IPS-20b (cell line): ENCODE data around the gene SOBP.

Experiments used
- H3K27ac ChIP-seq: one replicate; pipeline ENCODE4 v1.5.1; 2013; ENCODE audit warnings: low read length
- H3K27me3 ChIP-seq: 2 replicates; pipeline ENCODE4 v1.6.1; 2013; ENCODE audit warnings: mild to moderate bottlenecking, low read length, inconsistent platforms; ENCODE audit not compliant: insufficient read depth
- H3K36me3 ChIP-seq: 2 replicates; pipeline ENCODE4 v1.6.1; 2013; ENCODE audit warnings: low read depth, mild to moderate bottlenecking, inconsistent platforms, low read length, moderate library complexity; ENCODE audit not compliant: insufficient read depth
- H3K4me1 ChIP-seq: 2 replicates; pipeline ENCODE4 v1.6.1; 2013; ENCODE audit warnings: mild to moderate bottlenecking, control low read depth, inconsistent platforms, low read length, moderate library complexity; ENCODE audit not compliant: insufficient read depth
- H3K4me3 ChIP-seq: 2 replicates; pipeline ENCODE4 v1.5.1; 2013; ENCODE audit warnings: mild to moderate bottlenecking, low read length, inconsistent platforms
- H3K9ac ChIP-seq: 2 replicates; pipeline ENCODE4 v1.6.1; 2013; ENCODE audit warnings: low read depth, mild to moderate bottlenecking, inconsistent platforms, low read length, moderate library complexity
- H3K9me3 ChIP-seq: 2 replicates; pipeline ENCODE4 v1.6.1; 2013; ENCODE audit warnings: mild to moderate bottlenecking, low read depth, low read length, inconsistent platforms; ENCODE audit not compliant: insufficient read depth

Gene SOBP, protein sequence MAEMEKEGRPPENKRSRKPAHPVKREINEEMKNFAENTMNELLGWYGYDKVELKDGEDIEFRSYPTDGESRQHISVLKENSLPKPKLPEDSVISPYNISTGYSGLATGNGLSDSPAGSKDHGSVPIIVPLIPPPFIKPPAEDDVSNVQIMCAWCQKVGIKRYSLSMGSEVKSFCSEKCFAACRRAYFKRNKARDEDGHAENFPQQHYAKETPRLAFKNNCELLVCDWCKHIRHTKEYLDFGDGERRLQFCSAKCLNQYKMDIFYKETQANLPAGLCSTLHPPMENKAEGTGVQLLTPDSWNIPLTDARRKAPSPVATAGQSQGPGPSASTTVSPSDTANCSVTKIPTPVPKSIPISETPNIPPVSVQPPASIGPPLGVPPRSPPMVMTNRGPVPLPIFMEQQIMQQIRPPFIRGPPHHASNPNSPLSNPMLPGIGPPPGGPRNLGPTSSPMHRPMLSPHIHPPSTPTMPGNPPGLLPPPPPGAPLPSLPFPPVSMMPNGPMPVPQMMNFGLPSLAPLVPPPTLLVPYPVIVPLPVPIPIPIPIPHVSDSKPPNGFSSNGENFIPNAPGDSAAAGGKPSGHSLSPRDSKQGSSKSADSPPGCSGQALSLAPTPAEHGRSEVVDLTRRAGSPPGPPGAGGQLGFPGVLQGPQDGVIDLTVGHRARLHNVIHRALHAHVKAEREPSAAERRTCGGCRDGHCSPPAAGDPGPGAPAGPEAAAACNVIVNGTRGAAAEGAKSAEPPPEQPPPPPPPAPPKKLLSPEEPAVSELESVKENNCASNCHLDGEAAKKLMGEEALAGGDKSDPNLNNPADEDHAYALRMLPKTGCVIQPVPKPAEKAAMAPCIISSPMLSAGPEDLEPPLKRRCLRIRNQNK

GRCh38 chr6:107489636-107490565 is at the start of gene SOBP:
Gene SOBP (plus strand): TSS chr6:107490117. CDS start chr6:107490617, 500 bp downstream.
- Histone ChIP-seq H3K9ac (peak within 1 kb of the TSS; percentile 60; the same call in 1 of the 2 replicates), H3K27ac (no peak within 1 kb of the TSS), H3K27me3 (peaks cover 75% of the 10 kb centered on the region), H3K4me1 (peaks cover 21% of the 10 kb centered on the region; the same call in 1 of the 2 replicates), H3K4me3 (peak within 1 kb of the TSS; percentile 90), H3K36me3 (no peaks in the 10 kb centered on the region), H3K9me3 (no peaks in the 10 kb centered on the region)

GRCh38 chr6:107440936-107441335 is 49.0 kb upstream of the SOBP start:
- H3K4me3 ChIP-seq: no peak overlapping the region
- H3K9ac ChIP-seq: no peak overlapping the region
- H3K27ac ChIP-seq: no peak overlapping the region

GRCh38 chr6:107441682-107442081 is 48.2 kb upstream of the SOBP start:
- Histone ChIP-seq H3K9me3 (peaks cover 2% of the 10 kb centered on the region; the same call in 1 of the 2 replicates), H3K27ac (no peak overlapping the region), H3K4me1 (no peaks in the 10 kb centered on the region), H3K27me3 (no peaks in the 10 kb centered on the region), H3K36me3 (no peaks in the 10 kb centered on the region), H3K9ac (no peak overlapping the region), H3K4me3 (no peak overlapping the region)

More at GRCh38 chr6:107440936-107441335, 49.0 kb upstream of the SOBP start:
- no peaks in the 10 kb centered on the region for H3K27me3 ChIP-seq
- H3K9me3 ChIP-seq: no peaks in the 10 kb centered on the region
- H3K4me1 ChIP-seq: no peaks in the 10 kb centered on the region
- H3K36me3 ChIP-seq: no peaks in the 10 kb centered on the region

DNA sequence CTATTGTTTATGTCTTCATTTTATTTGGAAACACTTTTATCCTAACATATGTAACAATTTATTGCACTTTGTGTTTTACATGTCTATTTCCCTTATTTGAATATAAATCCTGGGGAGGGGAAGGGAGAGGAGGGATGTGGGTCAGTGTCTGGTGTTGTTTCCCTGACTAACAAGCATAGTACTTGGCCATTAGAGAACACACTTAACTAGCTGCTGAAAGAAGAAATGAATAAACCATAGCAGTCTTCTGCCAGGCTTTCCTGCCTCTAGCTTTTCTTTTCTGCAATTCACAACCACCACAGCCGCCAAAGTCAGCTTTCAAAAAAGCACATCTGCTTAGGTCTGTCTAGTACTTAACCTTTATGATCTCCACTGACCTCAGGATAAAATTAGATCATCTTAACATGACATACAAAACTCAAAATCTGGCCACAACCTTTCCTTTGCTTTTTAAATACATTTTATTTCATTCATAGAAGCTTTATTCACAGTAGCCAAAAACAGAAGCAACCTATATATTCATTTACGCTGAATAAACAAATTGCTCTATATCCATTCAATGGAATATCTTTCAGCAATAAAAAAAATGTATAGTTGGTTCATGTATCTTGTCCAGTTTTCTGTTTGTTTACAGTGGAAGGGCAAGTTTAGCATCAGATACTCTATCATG is 46.8 kb upstream of the SOBP start:
- Histone ChIP-seq H3K27me3 (no peaks in the 10 kb centered on the region), H3K27ac (no peak overlapping the region), H3K36me3 (no peaks in the 10 kb centered on the region), H3K4me1 (no peaks in the 10 kb centered on the region), H3K9me3 (peaks cover 13% of the 10 kb centered on the region), H3K9ac (no peak overlapping the region), H3K4me3 (no peak overlapping the region)

DNA sequence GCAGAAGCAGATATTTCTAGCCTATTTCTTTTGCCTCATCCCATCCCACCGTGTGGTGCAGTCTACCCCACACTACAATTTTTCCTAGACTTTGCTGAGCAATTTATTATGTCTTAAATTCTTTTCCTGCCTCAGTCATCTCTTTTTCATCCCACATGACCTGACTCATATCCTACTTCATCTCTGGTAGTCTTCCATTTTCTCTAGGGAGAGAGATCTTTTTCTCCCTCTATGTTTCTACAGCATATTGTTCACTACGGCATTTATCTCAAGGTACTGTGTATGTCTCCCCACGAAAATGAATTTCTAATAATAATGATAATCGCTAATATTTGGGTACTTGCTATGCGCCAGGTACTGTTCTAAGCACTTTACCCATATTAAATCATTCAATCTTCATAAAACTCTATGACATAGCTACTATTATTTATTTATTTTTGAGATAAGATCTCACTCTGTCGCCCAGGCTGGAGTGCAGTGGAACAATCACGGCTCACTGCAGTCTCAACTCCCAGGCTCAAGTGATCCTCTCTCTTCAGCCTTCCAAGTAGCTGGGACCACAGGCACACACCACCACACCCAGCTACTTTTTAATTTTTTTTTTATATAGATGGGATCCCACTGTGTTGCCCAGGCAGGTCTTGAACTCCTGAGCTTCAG is 46.2 kb upstream of the SOBP start:
- H3K9ac ChIP-seq: no peak overlapping the region
- no peaks in the 10 kb centered on the region for H3K36me3 ChIP-seq
- no peaks in the 10 kb centered on the region for H3K4me1 ChIP-seq
- H3K27ac ChIP-seq: no peak overlapping the region
- H3K4me3 ChIP-seq: no peak overlapping the region
- no peaks in the 10 kb centered on the region for H3K27me3 ChIP-seq
- peaks cover 20% of the 10 kb centered on the region for H3K9me3 ChIP-seq

- no peak overlapping the region for H3K9ac ChIP-seq
- no peak overlapping the region for H3K27ac ChIP-seq
- no peaks in the 10 kb centered on the region for H3K36me3 ChIP-seq
Measured at GRCh38 chr6:107444277-107444676, 45.6 kb upstream of the SOBP start.

GRCh38 chr6:107447663-107448216 is 42.2 kb upstream of the SOBP start:
- no peak overlapping the region for H3K27ac ChIP-seq
- H3K9me3 ChIP-seq: peaks cover 27% of the 10 kb centered on the region
- no peaks in the 10 kb centered on the region for H3K27me3 ChIP-seq
- H3K9ac ChIP-seq: no peak overlapping the region
- H3K36me3 ChIP-seq: no peaks in the 10 kb centered on the region
- no peaks in the 10 kb centered on the region for H3K4me1 ChIP-seq
- H3K4me3 ChIP-seq: no peak overlapping the region

More at GRCh38 chr6:107444277-107444676, 45.6 kb upstream of the SOBP start:
- H3K4me3 ChIP-seq: no peak overlapping the region
- H3K4me1 ChIP-seq: no peaks in the 10 kb centered on the region
- no peaks in the 10 kb centered on the region for H3K27me3 ChIP-seq
- peaks cover 26% of the 10 kb centered on the region for H3K9me3 ChIP-seq

GRCh38 chr6:107448776-107449175 is 41.1 kb upstream of the SOBP start:
- H3K4me1 ChIP-seq: no peaks in the 10 kb centered on the region
- no peaks in the 10 kb centered on the region for H3K36me3 ChIP-seq
- peaks cover 27% of the 10 kb centered on the region for H3K9me3 ChIP-seq
- H3K27ac ChIP-seq: no peak overlapping the region
- no peaks in the 10 kb centered on the region for H3K27me3 ChIP-seq
- no peak overlapping the region for H3K4me3 ChIP-seq
- no peak overlapping the region for H3K9ac ChIP-seq

DNA sequence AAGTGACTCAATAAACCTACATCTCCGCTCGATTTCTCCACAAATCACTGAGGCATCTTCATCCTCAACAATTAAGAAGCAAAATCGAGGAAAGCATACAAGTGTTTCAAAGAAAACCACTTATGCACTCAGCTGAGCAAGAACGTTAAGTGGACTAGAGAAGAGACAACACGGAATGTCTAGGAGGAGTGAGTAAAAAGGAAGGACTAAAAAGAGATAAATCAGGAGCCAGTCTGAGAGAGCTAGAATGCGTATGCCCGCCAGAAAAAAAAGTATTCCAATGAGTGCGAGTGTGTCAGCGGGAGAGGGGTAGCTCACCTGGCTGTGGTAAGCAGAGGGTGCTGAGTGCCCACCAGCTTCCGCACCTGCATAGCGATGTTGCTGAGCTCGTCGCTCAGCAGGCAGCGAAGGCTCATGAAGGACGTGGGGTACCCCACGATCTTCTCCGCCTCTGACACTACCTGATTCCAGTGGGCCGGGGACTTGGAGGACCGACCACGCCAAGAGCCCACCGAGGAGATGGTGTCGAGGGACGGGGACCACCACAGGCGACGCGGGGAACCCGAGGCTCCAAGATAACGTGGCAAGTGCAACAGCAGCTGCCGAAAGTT is 31.1 kb upstream of the SOBP start:
- Histone ChIP-seq H3K4me3 (peak overlapping the region; percentile 98), H3K27ac (peak overlapping the region; percentile 63), H3K9me3 (no peaks in the 10 kb centered on the region), H3K9ac (peak overlapping the region; percentile 94), H3K36me3 (no peaks in the 10 kb centered on the region), H3K27me3 (no peaks in the 10 kb centered on the region), H3K4me1 (0 out of 2 replicates have a peak, but pooled peaks cover 3% of the 10 kb centered on the region)
